MM.1S (cell line): ENCODE results near the gene FOXL3.

ENCODE experiments used
- DNase-seq: peaks from one replicate; pipeline ENCODE4 v3.0.0-alpha.2; 2015
- H2AFZ ChIP-seq: fragments of 300-600 bp; sonication (generic); 2 replicates; pipeline ENCODE4 v1.6.0; 2016; ENCODE audit warnings: antibody characterized with exemption, low read length
- H3F3A ChIP-seq: fragments of 300-600 bp; sonication (generic); 2 replicates; pipeline ENCODE4 v1.6.1; 2016; ENCODE audit warnings: mild to moderate bottlenecking, antibody characterized with exemption, low read length, moderate library complexity, mixed read lengths; ENCODE audit not compliant: insufficient read depth
- H3K27ac ChIP-seq: fragments of 300-600 bp; sonication (generic); 2 replicates; pipeline ENCODE4 v1.5.1; 2016; ENCODE audit warnings: mild to moderate bottlenecking, low read length
- H3K27me3 ChIP-seq: fragments of 300-600 bp; sonication (generic); replicated peaks from 2 replicates; pipeline ENCODE4 v1.6.0; 2016; ENCODE audit warnings: low read length; ENCODE audit not compliant: insufficient read depth
- H3K36me3 ChIP-seq: fragments of 300-600 bp; sonication (generic); replicated peaks from 2 replicates; pipeline ENCODE4 v1.6.1; 2016; ENCODE audit warnings: mild to moderate bottlenecking, low read length, mixed read lengths; ENCODE audit not compliant: insufficient read depth
- H3K4me1 ChIP-seq: fragments of 300-600 bp; sonication (generic); 2 replicates; pipeline ENCODE4 v1.6.1; 2016; ENCODE audit warnings: low read length, mixed read lengths
- H3K4me2 ChIP-seq: fragments of 300-600 bp; sonication (generic); 2 replicates; pipeline ENCODE4 v1.6.0; 2016; ENCODE audit warnings: low read depth, low read length
- H3K4me3 ChIP-seq: fragments of 300-600 bp; sonication (generic); 2 replicates; pipeline ENCODE4 v1.5.1; 2016; ENCODE audit warnings: low read length, mixed read lengths
- H3K79me2 ChIP-seq: fragments of 300-600 bp; sonication (generic); 2 replicates; pipeline ENCODE4 v1.6.1; 2016; ENCODE audit warnings: mixed run types, low read length, mixed read lengths
- H3K9ac ChIP-seq: fragments of 300-600 bp; sonication (generic); 2 replicates; pipeline ENCODE4 v1.6.1; 2016; ENCODE audit warnings: low read length, mixed read lengths
- H3K9me2 ChIP-seq: fragments of 300-600 bp; sonication (generic); replicated peaks from 2 replicates; pipeline ENCODE4 v1.6.1; 2016; ENCODE audit warnings: mild to moderate bottlenecking, low read length, mixed read lengths; ENCODE audit not compliant: insufficient read depth
- H3K9me3 ChIP-seq: fragments of 300-600 bp; sonication (generic); replicated peaks from 2 replicates; pipeline ENCODE4 v1.6.1; 2016; ENCODE audit warnings: mild to moderate bottlenecking, low read length, mixed read lengths; ENCODE audit not compliant: insufficient read depth
- H4K20me1 ChIP-seq: fragments of 300-600 bp; sonication (generic); 2 replicates; pipeline ENCODE4 v1.6.1; 2016; ENCODE audit warnings: mild to moderate bottlenecking, low read length, moderate library complexity, mixed read lengths; ENCODE audit not compliant: insufficient read depth
- CTCF ChIP-seq: fragments of 300-600 bp; sonication (generic); IDR thresholded peaks from 2 replicates; pipeline ENCODE4 v1.5.1; 2016; ENCODE audit warnings: antibody characterized with exemption, low read length, mixed read lengths
- EZH2 ChIP-seq: fragments of 300-600 bp; sonication (generic); optimal IDR thresholded peaks from 2 replicates; pipeline ENCODE3; 2017; ENCODE audit warnings: low read depth, mild to moderate bottlenecking, antibody characterized with exemption, low read length, mixed read lengths
- EZH2phosphoT487 ChIP-seq: fragments of 300-600 bp; sonication (generic); IDR thresholded peaks from 2 replicates; pipeline ENCODE4 v1.6.1; 2018; ENCODE audit warnings: antibody characterized with exemption, low read length

Gene FOXL3

DNA sequence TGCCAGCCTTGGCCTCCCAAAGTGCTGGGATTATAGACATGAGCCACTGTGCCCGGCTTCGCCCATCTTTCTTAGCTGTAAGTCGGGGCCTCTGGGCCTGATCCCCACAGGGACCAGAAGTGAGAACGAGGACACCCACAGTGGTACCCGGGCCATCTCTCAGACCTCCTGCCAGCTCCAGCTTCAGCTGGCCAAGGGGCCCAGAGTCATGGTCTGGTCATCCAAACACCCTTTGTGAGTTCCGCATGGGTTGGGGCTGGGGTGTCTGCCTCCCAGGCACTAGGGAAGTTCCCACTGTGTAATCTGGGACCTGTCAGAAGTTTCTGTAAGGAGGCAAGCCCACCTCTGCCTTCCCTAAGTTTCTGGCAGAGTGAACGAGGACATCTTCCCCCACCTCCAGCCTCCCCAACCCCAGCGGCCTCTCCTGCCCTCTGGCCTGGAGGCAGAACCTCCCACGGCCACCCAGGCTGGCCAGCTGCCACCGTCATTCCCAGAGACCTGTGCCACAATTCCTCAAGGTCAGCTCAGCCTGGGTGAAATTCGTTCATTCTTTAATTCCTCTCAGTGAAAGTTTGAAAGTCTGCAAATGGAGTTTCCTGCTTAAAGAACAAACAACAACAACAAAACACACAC is 19.5 kb upstream of the FOXL3 start:
- DNase-seq: no peak
- no peak overlapping the region for H2AFZ ChIP-seq
- no peak for TF ChIP-seq CTCF
- TF ChIP-seq EZH2phosphoT487: no peak
- TF ChIP-seq EZH2: no peak
- no peak overlapping the region for H3K9ac ChIP-seq
- H3K4me2 ChIP-seq: no peak overlapping the region
- no peaks in the 10 kb centered on the region for H3K27me3 ChIP-seq
- H3F3A ChIP-seq: no peaks in the 10 kb centered on the region
- no peaks in the 10 kb centered on the region for H4K20me1 ChIP-seq
- H3K9me2 ChIP-seq: no peaks in the 10 kb centered on the region
- no peaks in the 10 kb centered on the region for H3K36me3 ChIP-seq
- no peaks in the 10 kb centered on the region for H3K4me1 ChIP-seq
- H3K27ac ChIP-seq: no peak overlapping the region
- H3K4me3 ChIP-seq: no peak overlapping the region
- H3K9me3 ChIP-seq: no peaks in the 10 kb centered on the region
- no peaks in the 10 kb centered on the region for H3K79me2 ChIP-seq

DNA sequence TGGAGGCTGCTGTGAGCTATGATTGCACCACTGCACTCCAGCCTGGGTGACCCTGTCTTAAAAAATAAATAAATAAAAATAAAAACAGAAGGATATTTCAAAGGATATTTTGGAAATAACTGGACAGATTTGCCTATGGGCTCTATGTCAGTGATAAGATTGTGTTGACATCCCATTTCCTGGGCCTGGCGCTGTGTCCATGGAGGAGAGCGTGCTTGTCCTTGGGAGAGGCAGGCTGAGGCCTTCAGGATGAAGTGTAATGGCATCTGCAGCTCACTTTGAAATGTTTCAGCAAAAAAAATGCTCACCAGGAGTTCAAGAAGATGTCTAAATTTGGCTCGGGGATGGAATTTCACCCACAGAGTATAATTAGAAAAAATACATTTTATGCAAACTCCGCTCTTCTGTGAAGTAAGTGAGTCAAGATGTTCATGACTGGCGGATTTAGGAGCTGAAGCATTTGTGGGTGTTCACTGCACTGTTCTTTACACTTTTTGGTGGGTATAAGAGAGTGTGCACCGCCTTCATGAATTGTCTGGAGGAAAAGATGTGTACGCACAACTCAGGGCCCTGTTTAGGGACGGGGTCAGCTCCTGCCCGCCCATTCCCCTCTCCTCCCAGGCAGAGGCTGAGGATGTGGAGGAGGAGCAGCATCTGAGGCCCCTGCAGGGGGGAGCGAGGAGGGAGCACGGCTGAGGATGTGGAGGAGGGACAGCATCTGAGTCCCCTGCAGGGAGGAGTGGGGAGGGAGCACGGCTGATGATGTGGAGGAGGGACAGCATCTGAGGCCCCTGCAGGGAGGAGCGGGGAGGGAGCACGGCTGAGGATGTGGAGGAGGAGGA is 18.5 kb upstream of the FOXL3 start:
- no peaks in the 10 kb centered on the region for H3K27me3 ChIP-seq
- no peak overlapping the region for H2AFZ ChIP-seq
- no peak overlapping the region for H3K27ac ChIP-seq
- H3K79me2 ChIP-seq: no peaks in the 10 kb centered on the region
- DNase-seq: no peak
- no peak for TF ChIP-seq EZH2phosphoT487
- TF ChIP-seq CTCF: no peak
- no peak for TF ChIP-seq EZH2
- no peaks in the 10 kb centered on the region for H4K20me1 ChIP-seq
- no peak overlapping the region for H3K9ac ChIP-seq
- H3K9me2 ChIP-seq: no peaks in the 10 kb centered on the region
- no peaks in the 10 kb centered on the region for H3K4me1 ChIP-seq
- no peak overlapping the region for H3K4me3 ChIP-seq
- H3F3A ChIP-seq: no peaks in the 10 kb centered on the region
- no peaks in the 10 kb centered on the region for H3K9me3 ChIP-seq
- no peaks in the 10 kb centered on the region for H3K36me3 ChIP-seq
- no peak overlapping the region for H3K4me2 ChIP-seq

- H3K27me3 ChIP-seq: no peaks in the 10 kb centered on the region
- H3K9ac ChIP-seq: no peak overlapping the region
- TF ChIP-seq EZH2: no peak
- no peak for TF ChIP-seq CTCF
- TF ChIP-seq EZH2phosphoT487: no peak
- DNase-seq: no peak
- no peak overlapping the region for H3K4me3 ChIP-seq
- no peaks in the 10 kb centered on the region for H3K79me2 ChIP-seq
- no peak overlapping the region for H3K27ac ChIP-seq
- no peaks in the 10 kb centered on the region for H3K4me1 ChIP-seq
- no peaks in the 10 kb centered on the region for H3K36me3 ChIP-seq
- no peaks in the 10 kb centered on the region for H3K9me2 ChIP-seq
- no peaks in the 10 kb centered on the region for H3F3A ChIP-seq
- H2AFZ ChIP-seq: no peak overlapping the region
- H3K9me3 ChIP-seq: no peaks in the 10 kb centered on the region
- no peaks in the 10 kb centered on the region for H4K20me1 ChIP-seq
- no peak overlapping the region for H3K4me2 ChIP-seq
Measured at GRCh38 chr7:272108-272615, 17.8 kb upstream of the FOXL3 start.
